GM18498 (cell line): ENCODE results near the gene YLPM1.

Source experiments
- ATAC-seq: cut with Tn5 transposase; IDR thresholded peaks from one replicate; pipeline ENCODE4 v1.9.1; 2021; ENCODE audit warnings: mild to moderate bottlenecking, moderate library complexity; ENCODE audit not compliant: unreplicated experiment

The YLPM1 gene

GRCh38 chr14:74865156-74865555 lies 102.0 kb downstream of the YLPM1 start:
- no peak for ATAC-seq

- ATAC-seq = no peak
Observed at GRCh38 chr14:74866708-74867389, 103.7 kb downstream of the YLPM1 start.

- no peak for ATAC-seq
Observed at GRCh38 chr14:74867673-74868072, 104.6 kb downstream of the YLPM1 start.

GRCh38 chr14:74868739-74869138 lies 105.6 kb downstream of the YLPM1 start:
- no peak for ATAC-seq

- no peak for ATAC-seq
Observed at GRCh38 chr14:74871819-74872218, 108.7 kb downstream of the YLPM1 start.

- no peak for ATAC-seq
Observed at GRCh38 chr14:74875204-74875603, 112.1 kb downstream of the YLPM1 start.

- no peak for ATAC-seq
Observed at GRCh38 chr14:74875941-74876913, 113.1 kb downstream of the YLPM1 start, which contains the start of gene PROX2. Gene PROX2, minus strand, starts transcription at chr14:74876145. Its CDS starts 12,311 bp downstream, at chr14:74863834.

- ATAC-seq = no peak
Observed at GRCh38 chr14:74879427-74880182, 116.5 kb downstream of the YLPM1 start.

GRCh38 chr14:74881431-74882102 lies 118.5 kb downstream of the YLPM1 start, which contains the start of gene DLST:
Gene DLST, plus strand, starts transcription at chr14:74881916. Its CDS starts 38 bp downstream, at chr14:74881954.
- ATAC-seq = peak; percentile 94

GRCh38 chr14:74882103-74882920 lies 119.2 kb downstream of the YLPM1 start:
- ATAC-seq = peak; percentile 50
